IMR-90 (cell line): ENCODE data around the gene GREB1L. TPM values are rescaled to one million over a fixed set of nuclear protein-coding genes. Genes with fewer than 3 reads are reported as not detected.

Experiments used
- ATAC-seq: fragments of 200-7000 bp; cut with Tn5 transposase; 2 replicates; pipeline ENCODE4 v1.9.1; 2020; ENCODE audit warnings: low read depth, mild to moderate bottlenecking, moderate library complexity
- BruUV-seq: library from RNA; stranded (reverse); fragments of 400-500 nt; replicated peaks from 2 replicates; lab custom pipeline; 2021; lab: Mats Ljungman, UMichigan
- CTCF ChIA-PET: fragments of 300-600 bp; formaldehyde crosslinking; extraction: SDS; loops from one replicate; lab custom pipeline; 2021; ENCODE audit warnings: antibody characterized with exemption; lab: Yijun Ruan, JAX
- POLR2A ChIA-PET: fragments of 300-600 bp; sonication (Branson Sonifier 250); formaldehyde crosslinking; loops from one replicate; lab custom pipeline; 2022; ENCODE audit warnings: antibody characterized with exemption; ENCODE audit not compliant: unreplicated experiment; lab: Charles Lee
- DNase-seq: peaks from one replicate; pipeline ENCODE4 v3.0.0; 2013
- H2AFZ ChIP-seq: replicated peaks from 2 replicates; pipeline ENCODE3; 2013; ENCODE audit warnings: low read length, mild to moderate bottlenecking; ENCODE audit not compliant: poor library complexity
- H2AK5ac ChIP-seq: 2 replicates; pipeline ENCODE4 v1.6.1; 2013; ENCODE audit warnings: low read depth, low read length, inconsistent platforms
- H2AK9ac ChIP-seq: replicated peaks from 2 replicates; pipeline ENCODE3; 2013; ENCODE audit warnings: mild to moderate bottlenecking, low read depth, low read length, moderate library complexity; ENCODE audit not compliant: poor library complexity
- H2BK120ac ChIP-seq: 2 replicates; pipeline ENCODE4 v1.6.1; 2013; ENCODE audit warnings: low read depth, low read length, inconsistent platforms
- H2BK15ac ChIP-seq: 3 replicates; pipeline ENCODE4 v1.6.1; 2013; ENCODE audit warnings: low read depth, low read length, inconsistent platforms
- H2BK20ac ChIP-seq: 2 replicates; pipeline ENCODE4 v1.6.1; 2013; ENCODE audit warnings: low read depth, mild to moderate bottlenecking, inconsistent platforms, low read length, moderate library complexity
- H2BK5ac ChIP-seq: 2 replicates; pipeline ENCODE4 v1.6.1; 2013; ENCODE audit warnings: mild to moderate bottlenecking, low read depth, low read length, inconsistent platforms; ENCODE audit not compliant: poor library complexity, severe bottlenecking
- H3K14ac ChIP-seq: replicated peaks from 2 replicates; pipeline ENCODE4 v1.6.1; 2013; ENCODE audit warnings: low read depth, low read length, inconsistent platforms
- H3K18ac ChIP-seq: 2 replicates; pipeline ENCODE4 v1.6.1; 2013; ENCODE audit warnings: low read depth, low read length, control low read depth
- H3K23ac ChIP-seq: 2 replicates; pipeline ENCODE4 v1.6.1; 2013; ENCODE audit warnings: low read depth, low read length, inconsistent platforms
- H3K27ac ChIP-seq: 2 replicates; pipeline ENCODE4 v1.5.1; 2013; ENCODE audit warnings: mild to moderate bottlenecking, control low read depth, low read length; ENCODE audit not compliant: insufficient read depth
- H3K27me3 ChIP-seq: 2 replicates; pipeline ENCODE4 v1.6.1; 2013; ENCODE audit warnings: low read length; ENCODE audit not compliant: control insufficient read depth, insufficient read depth
- H3K36me3 ChIP-seq: 2 replicates; pipeline ENCODE4 v1.6.1; 2013; ENCODE audit warnings: low read length, mixed read lengths; ENCODE audit not compliant: control insufficient read depth, insufficient read depth
- H3K4ac ChIP-seq: 2 replicates; pipeline ENCODE4 v1.6.1; 2013; ENCODE audit warnings: low read depth, low read length, inconsistent platforms
- H3K4me1 ChIP-seq: 2 replicates; pipeline ENCODE4 v1.6.1; 2013; ENCODE audit warnings: low read length, mixed read lengths; ENCODE audit not compliant: control insufficient read depth, insufficient read depth
- H3K4me2 ChIP-seq: 2 replicates; pipeline ENCODE4 v1.6.1; 2013; ENCODE audit warnings: low read depth, mild to moderate bottlenecking, control low read depth, low read length, moderate library complexity
- H3K4me3 ChIP-seq: 2 replicates; pipeline ENCODE4 v1.5.1; 2013; ENCODE audit warnings: low read depth, mild to moderate bottlenecking, control low read depth, low read length, moderate library complexity; ENCODE audit not compliant: insufficient read depth
- H3K56ac ChIP-seq: 2 replicates; pipeline ENCODE4 v1.6.1; 2013; ENCODE audit warnings: low read length, inconsistent platforms; ENCODE audit not compliant: insufficient read depth; ENCODE audit errors: extremely low read depth
- H3K79me1 ChIP-seq, 2 experiments: 2 replicates each; pipeline ENCODE4 v1.6.1; 2013; ENCODE audit warnings: low read length in 2 of 2, inconsistent platforms in 1 of 2, low read depth in 1 of 2
- H3K9ac ChIP-seq: 2 replicates; pipeline ENCODE4 v1.6.1; 2013; ENCODE audit warnings: low read depth, low read length, control low read depth
- H3K9me1 ChIP-seq: 2 replicates; pipeline ENCODE4 v1.6.1; 2013; ENCODE audit warnings: low read length, inconsistent platforms; ENCODE audit not compliant: insufficient read depth
- H3K9me3 ChIP-seq: 2 replicates; pipeline ENCODE4 v1.6.1; 2013; ENCODE audit warnings: low read length; ENCODE audit not compliant: control insufficient read depth, insufficient read depth
- H4K20me1 ChIP-seq: 2 replicates; pipeline ENCODE4 v1.6.1; 2013; ENCODE audit warnings: low read length, inconsistent platforms; ENCODE audit not compliant: insufficient read depth
- H4K5ac ChIP-seq: 2 replicates; pipeline ENCODE4 v1.6.1; 2013; ENCODE audit warnings: mild to moderate bottlenecking, low read depth, low read length, control low read depth
- H4K8ac ChIP-seq, 2 experiments: 2 replicates each; pipeline ENCODE4 v1.6.1; 2013; ENCODE audit warnings: low read depth in 2 of 2, low read length in 2 of 2, control low read depth in 1 of 2, inconsistent platforms in 1 of 2
- H4K91ac ChIP-seq: 2 replicates; pipeline ENCODE4 v1.6.1; 2013; ENCODE audit warnings: low read depth, low read length, inconsistent platforms; ENCODE audit not compliant: insufficient read depth
- BHLHE40 ChIP-seq: fragments of 150-350 bp; IDR thresholded peaks from 2 replicates; pipeline ENCODE4 v1.6.1; 2016; ENCODE audit warnings: mild to moderate bottlenecking, low read depth, low read length
- SMC3 ChIP-seq: fragments of 150-350 bp; IDR thresholded peaks from 2 replicates; pipeline ENCODE4 v1.6.1; 2016; ENCODE audit warnings: low read depth, mild to moderate bottlenecking, antibody characterized with exemption, low read length, moderate library complexity
- dilution Hi-C: fragments of 300-500 bp; cut with HindIII; formaldehyde crosslinking; loops from one replicate; pipeline ENCODE4 v1.14.3; 2018; ENCODE audit warnings: low sequenced_read_pairs; ENCODE audit not compliant: unreplicated experiment
- in situ Hi-C: fragments of 300-500 bp; cut with MboI; formaldehyde crosslinking; loops from 3 replicates; pipeline ENCODE4 v1.14.3; 2019; ENCODE audit warnings: low sequenced_read_pairs, inconsistent platforms, mixed read lengths
- intact Hi-C: fragments of 100-400 bp; cut with micrococcal nuclease; formaldehyde crosslinking; loops from 2 replicates; pipeline ENCODE4 v1.10.0; 2022
- polyA plus RNA-seq, 3 experiments: library from polyadenylated mRNA; depleted of rRNA; stranded (reverse); fragments of >200 nt; gene quantifications; 2 replicates each; pipeline ENCODE4 v1.2.3, GENCODE V29; 2012; ENCODE audit warnings: low replicate concordance in 1 of 3
- total RNA-seq: library from RNA; depleted of rRNA; stranded (reverse); fragments of >200 nt; gene quantifications from 2 replicates; pipeline ENCODE4 v1.2.3, GENCODE V29; 2012

GREB1L gene
- total and polyA plus RNA-seq, 2 of the 4 experiments (the other 2 are of a cell fraction), result under 0.01 to 0.02 TPM

GRCh38 chr18:21281603-21282002 is 39.6 kb downstream of the GREB1L start:
- no peaks in the 10 kb centered on the region for H3K9me3 ChIP-seq
- no peak overlapping the region for H3K9ac ChIP-seq
- POLR2A ChIA-PET, result interaction anchor here (0.5 kb wide), 1 partner anchor 9 kb away, joined by 5 read pairs; no protein-coding TSS in a partner anchor
- no peak overlapping the region for H3K4me2 ChIP-seq
- no peak overlapping the region for H3K14ac ChIP-seq
- intact Hi-C loops, result no loop called here
- no peak overlapping the region for H3K23ac ChIP-seq
- no peak overlapping the region for H4K91ac ChIP-seq
- no peak overlapping the region for H3K18ac ChIP-seq
- no peak overlapping the region for H2AK9ac ChIP-seq
- no peak overlapping the region for H3K4ac ChIP-seq
- no peaks in the 10 kb centered on the region for H3K9me1 ChIP-seq
- H3K4me3 ChIP-seq, result no peak overlapping the region
- H2BK5ac ChIP-seq, result no peak overlapping the region
- no peak overlapping the region for H4K5ac ChIP-seq
- H2BK15ac ChIP-seq, result no peak overlapping the region
- CTCF ChIA-PET, result no interaction called here
- H3K36me3 ChIP-seq, result no peaks in the 10 kb centered on the region
- no peak for ATAC-seq
- H3K27ac ChIP-seq, result no peak overlapping the region
- dilution Hi-C loops, result no loop called here
- H2AK5ac ChIP-seq, result no peak overlapping the region
- H2AFZ ChIP-seq, result no peak overlapping the region
- H2BK120ac ChIP-seq, result no peak overlapping the region
- no peak overlapping the region for H3K56ac ChIP-seq
- in situ Hi-C loops, result no loop called here
- H3K4me1 ChIP-seq, result no peaks in the 10 kb centered on the region
- H3K79me1 ChIP-seq, result no peaks in the 10 kb centered on the region
- no peak for DNase-seq
- BruUV-seq, result no TSS peak
- TF ChIP-seq BHLHE40 (no peak), SMC3 (no peak)
- H4K20me1 ChIP-seq, result no peaks in the 10 kb centered on the region
- H4K8ac ChIP-seq, result no peak overlapping the region
- H2BK20ac ChIP-seq, result no peak overlapping the region
- no peaks in the 10 kb centered on the region; the same call in 1 of the 2 replicates for H3K27me3 ChIP-seq
